CD4-positive, alpha-beta memory T cell (primary cell): Measurements from ENCODE around the gene PKP3. TPM values are rescaled to one million over a fixed set of nuclear protein-coding genes. Genes with fewer than 3 reads are reported as not detected.
"Not testable (repeated sequence)": the region's sequence is repeated elsewhere in the genome, so short reads cannot be mapped to it uniquely, and the experiment has no call there.

ENCODE experiments used
- CTCF ChIA-PET: fragments of 350-600 bp; sonication (Branson Sonifier 250); formaldehyde crosslinking; loops from one replicate; lab custom pipeline; 2021; ENCODE audit warnings: inconsistent platforms; ENCODE audit not compliant: partially characterized antibody; lab: Charles Lee
- POLR2A ChIA-PET: fragments of 350-600 bp; sonication (Branson Sonifier 250); formaldehyde crosslinking; loops from one replicate; lab custom pipeline; 2021; ENCODE audit not compliant: partially characterized antibody; lab: Charles Lee
- DNase-seq, 5 donors: peaks; one replicate each; pipeline versions ENCODE4 v3.0.0 to v3.0.0-alpha.2; 2020 to 2022; ENCODE audit warnings: mixed read lengths in 1 of 5
- H3K27ac ChIP-seq: one replicate; pipeline ENCODE4 v1.7.0; 2013; ENCODE audit warnings: low read depth, low read length
- H3K27me3 ChIP-seq: 2 replicates; pipeline ENCODE4 v1.7.0; 2013; ENCODE audit warnings: mild to moderate bottlenecking, low read length, moderate library complexity; ENCODE audit not compliant: insufficient read depth
- H3K36me3 ChIP-seq: 2 replicates; pipeline ENCODE4 v1.7.0; 2013; ENCODE audit warnings: mild to moderate bottlenecking, low read length, moderate library complexity; ENCODE audit not compliant: insufficient read depth
- H3K4me1 ChIP-seq: 2 replicates; pipeline ENCODE4 v1.7.0; 2013; ENCODE audit warnings: mild to moderate bottlenecking, low read length, moderate library complexity; ENCODE audit not compliant: insufficient read depth
- H3K4me3 ChIP-seq, 2 donors: one replicate each; pipeline ENCODE4 v1.7.0; 2013; ENCODE audit warnings: low read length in 2 of 2, mild to moderate bottlenecking in 1 of 2
- H3K9me3 ChIP-seq, 2 donors: one replicate each; pipeline ENCODE4 v1.7.0; 2013; ENCODE audit warnings: low read length in 2 of 2, control low read depth in 1 of 2; ENCODE audit not compliant: control insufficient read depth in 1 of 2
- H3K27ac Mint-ChIP-seq, 7 donors: one replicate each; pipeline ENCODE4 v1.8.0; 2020 to 2021; ENCODE audit warnings: mixed read lengths in 7 of 7, mild to moderate bottlenecking in 6 of 7, inconsistent platforms in 3 of 7, moderate library complexity in 3 of 7
- H3K27me3 Mint-ChIP-seq, 2 donors: one replicate each; pipeline ENCODE4 v1.8.0; 2020 to 2021; ENCODE audit warnings: mixed read lengths in 2 of 2
- H3K36me3 Mint-ChIP-seq, 2 donors: one replicate each; pipeline ENCODE4 v1.8.0; 2020 to 2021; ENCODE audit warnings: mixed read lengths in 2 of 2, inconsistent platforms in 1 of 2, mild to moderate bottlenecking in 1 of 2
- H3K4me1 Mint-ChIP-seq, 4 donors: one replicate each; pipeline ENCODE4 v1.8.0; 2020 to 2021; ENCODE audit warnings: mixed read lengths in 4 of 4, mild to moderate bottlenecking in 1 of 4
- H3K4me3 Mint-ChIP-seq, 8 donors: one replicate each; pipeline ENCODE4 v1.8.0; 2020 to 2021; ENCODE audit warnings: mixed read lengths in 8 of 8, mild to moderate bottlenecking in 7 of 8, moderate library complexity in 6 of 8, inconsistent platforms in 3 of 8
- H3K9me3 Mint-ChIP-seq, 8 donors: one replicate each; pipeline ENCODE4 v1.8.0; 2020 to 2021; ENCODE audit warnings: mixed read lengths in 8 of 8, mild to moderate bottlenecking in 5 of 8, inconsistent platforms in 3 of 8, moderate library complexity in 1 of 8
- intact Hi-C: fragments of 100-400 bp; cut with micrococcal nuclease; formaldehyde crosslinking; loops from one replicate; pipeline ENCODE4 v1.15.1; 2023
- polyA plus RNA-seq, 2 donors: library from polyadenylated mRNA; unstranded; fragments of 300-500 nt; fragmentation: Illumina TruSeq; gene quantifications; one replicate each; pipeline ENCODE4 v1.2.3, GENCODE V29; 2021
- total RNA-seq, 2 experiments: library from RNA; stranded (reverse); gene quantifications; one replicate each; pipeline ENCODE4 v1.2.3, GENCODE V29; 2021

The PKP3 gene
- total and polyA plus RNA-seq, 4 experiments from 2014 or later: 0.14 TPM; not detected in 3

DNA sequence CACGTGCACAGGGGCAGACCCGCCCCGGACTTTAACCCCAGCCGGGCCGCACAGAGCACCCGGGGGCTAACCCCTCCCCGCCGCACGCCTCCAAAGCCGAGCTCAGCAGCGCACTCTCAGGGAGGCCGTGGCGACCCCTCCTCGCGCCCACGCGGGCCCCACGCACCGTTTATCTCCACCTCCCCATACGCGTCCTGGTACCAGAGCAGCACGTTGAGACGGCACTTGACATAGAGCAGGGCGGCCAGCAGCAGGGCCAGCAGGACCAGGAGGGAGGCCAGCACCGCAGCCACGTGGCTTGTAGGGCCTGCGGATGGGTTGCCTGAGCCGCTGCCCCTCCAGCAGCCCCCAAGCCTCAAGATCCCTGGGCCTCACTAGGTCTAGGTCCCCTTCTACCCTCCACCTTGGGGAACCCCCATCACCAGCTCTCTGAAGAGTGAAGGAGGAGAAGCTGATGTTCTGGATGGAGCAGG, 13.7 kb downstream of the PKP3 start:
- H3K27me3 Mint-ChIP-seq: no peaks in the 10 kb centered on the region
- no peaks in the 10 kb centered on the region for H3K9me3 Mint-ChIP-seq
- peaks cover 0 to 2% of the 10 kb centered on the region in 2 donors for H3K36me3 Mint-ChIP-seq
- Histone ChIP-seq H3K36me3 (peaks cover 11% of the 10 kb centered on the region), H3K9me3 (no peaks in the 10 kb centered on the region), H3K4me3 (peak overlapping the region in 1 of 2 donors; percentile 28), H3K4me1 (peaks cover 23% of the 10 kb centered on the region), H3K27me3 (no peaks in the 10 kb centered on the region), H3K27ac (peak overlapping the region; percentile 59)
- DNase-seq: peak in 1 of 5 donors; percentile 65
- ChIA-PET CTCF (interaction anchor here (1.2 to 5.4 kb wide), 5 partner anchors 8 to 157 kb away, joined by 3 to 81 read pairs (median 10); partner anchors contain the start of genes PTDSS2 and SIGIRR), POLR2A (interaction anchor here (0.7 to 16.3 kb wide), 18 partner anchors 9 to 288 kb away, joined by 3 to 539 read pairs (median 11); partner anchors contain the start of genes ANO9, BET1L, IFITM1 and IFITM5)
- peak overlapping the region in 3 of 8 donors; percentile 30 to 62 (median 41) for H3K4me3 Mint-ChIP-seq
- intact Hi-C loops: loop anchor here (1.0 to 2.0 kb wide), 5 partner anchors 8 to 201 kb away; partner anchors contain the start of genes BET1L, IFITM1, RIC8A and RNH1
- H3K4me1 Mint-ChIP-seq: peaks cover 0 to 20% (median 9%) of the 10 kb centered on the region in 4 donors
- peak overlapping the region; percentile 22 to 92 (median 75) for H3K27ac Mint-ChIP-seq

DNA sequence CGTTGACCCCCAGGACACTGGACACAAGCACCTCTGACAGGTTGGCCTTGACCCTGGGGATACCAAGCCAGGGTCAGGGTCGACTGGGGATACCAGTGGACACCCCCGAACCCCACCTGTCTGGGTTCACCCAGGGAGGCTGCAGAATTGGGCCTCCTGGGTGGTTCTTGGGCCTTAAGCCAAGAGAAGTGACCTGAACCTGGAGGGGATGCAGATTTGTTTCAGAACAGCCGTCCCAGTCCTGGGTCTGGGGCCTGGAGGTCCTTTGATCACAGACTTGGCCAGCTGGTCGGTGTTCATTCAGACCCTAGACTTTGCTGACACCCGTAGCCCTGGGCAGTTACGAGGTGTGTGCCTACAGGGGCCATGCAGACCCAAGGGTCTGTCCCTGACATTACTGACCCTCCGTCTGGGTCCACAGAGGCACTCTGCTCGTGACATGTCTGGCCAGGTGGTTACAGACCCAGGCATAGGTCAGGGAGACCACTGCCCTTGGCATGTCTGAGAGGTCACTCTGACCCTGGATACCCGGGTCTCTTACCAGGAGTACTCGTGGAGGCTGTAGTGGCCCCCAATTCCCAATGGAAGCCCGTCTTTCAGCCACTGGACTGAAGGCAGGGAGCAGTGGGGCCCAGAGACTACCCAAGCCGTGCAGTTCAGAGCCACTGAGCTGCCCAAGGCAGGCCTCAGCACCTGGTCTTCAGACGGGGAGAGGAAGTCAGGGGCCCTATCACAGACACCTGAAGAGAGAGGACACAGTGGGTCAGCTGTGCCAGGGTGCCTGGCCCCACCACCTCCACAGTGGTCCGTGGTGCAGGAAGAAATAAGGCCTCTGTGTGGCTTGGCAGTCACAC, 14.4 kb downstream of the PKP3 start:
- POLR2A ChIA-PET: interaction anchor here (0.7 to 16.3 kb wide), 9 partner anchors 8 to 201 kb away, joined by 3 to 539 read pairs (median 16); partner anchors contain the start of genes ANO9, BET1L, IFITM1 and PTDSS2
- H3K27me3 ChIP-seq: no peaks in the 10 kb centered on the region
- no peaks in the 10 kb centered on the region for H3K9me3 ChIP-seq
- Mint-ChIP-seq H3K4me3 (no peak overlapping the region), H3K36me3 (peaks cover 0 to 2% of the 10 kb centered on the region in 2 donors), H3K9me3 (no peaks in the 10 kb centered on the region), H3K27me3 (no peaks in the 10 kb centered on the region), H3K27ac (peak overlapping the region in 6 of 7 donors; percentile 22 to 92 (median 69)), H3K4me1 (peaks cover 2 to 27% (median 12%) of the 10 kb centered on the region in 4 donors)
- no peak overlapping the region for H3K4me3 ChIP-seq
- H3K36me3 ChIP-seq: peaks cover 11% of the 10 kb centered on the region
- peak in 1 of 5 donors; percentile 33 for DNase-seq
- H3K27ac ChIP-seq: peak overlapping the region; percentile 59
- H3K4me1 ChIP-seq: peaks cover 30% of the 10 kb centered on the region
- CTCF ChIA-PET: interaction anchor here (1.9 to 5.4 kb wide), 3 partner anchors 8 to 158 kb away, joined by 7 to 81 read pairs (median 14); partner anchors contain the start of genes PTDSS2 and SIGIRR
- intact Hi-C loops: no loop called here

DNA sequence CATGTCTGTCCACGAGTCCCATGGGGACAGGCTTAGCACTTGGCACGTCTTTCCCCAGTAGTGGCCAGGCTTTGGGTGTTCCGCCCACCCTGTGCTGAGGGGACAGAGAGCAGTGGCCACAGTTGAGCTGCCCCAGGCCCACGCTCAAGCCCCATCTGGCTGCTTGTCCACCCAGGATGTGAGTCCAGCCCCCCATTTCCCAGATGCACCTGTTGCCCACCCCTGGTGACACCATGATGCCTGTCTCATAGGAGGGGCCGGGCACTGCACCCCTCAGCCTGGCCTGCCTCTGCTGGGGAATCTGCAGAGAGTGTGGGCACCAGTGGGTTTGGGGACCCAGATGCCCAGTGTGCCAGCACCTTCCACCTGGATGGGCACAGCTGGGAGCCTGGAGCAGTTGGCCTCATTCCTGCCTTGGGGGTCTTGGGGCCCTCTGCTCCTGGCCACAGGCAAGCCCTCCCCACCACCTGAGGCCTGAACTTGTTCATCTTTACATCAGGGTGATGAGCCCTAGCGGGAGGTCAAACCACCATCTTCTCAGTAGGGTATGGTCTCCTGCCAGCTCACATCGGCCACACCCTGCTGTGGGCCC, 15.1 kb downstream of the PKP3 start:
- peaks cover 2 to 29% (median 14%) of the 10 kb centered on the region in 4 donors for H3K4me1 Mint-ChIP-seq
- Histone ChIP-seq H3K36me3 (peaks cover 11% of the 10 kb centered on the region), H3K9me3 (no peaks in the 10 kb centered on the region), H3K4me3 (no peak overlapping the region), H3K4me1 (peaks cover 36% of the 10 kb centered on the region), H3K27me3 (no peaks in the 10 kb centered on the region), H3K27ac (no peak overlapping the region)
- H3K9me3 Mint-ChIP-seq: no peaks in the 10 kb centered on the region
- peaks cover 0 to 2% of the 10 kb centered on the region in 2 donors for H3K36me3 Mint-ChIP-seq
- H3K27me3 Mint-ChIP-seq: no peaks in the 10 kb centered on the region
- DNase-seq: peak in 1 of 5 donors; percentile 21
- no peak overlapping the region for H3K4me3 Mint-ChIP-seq
- ChIA-PET POLR2A (interaction anchor here (6.1 to 16.3 kb wide), 2 partner anchors 7 to 39 kb away, joined by 184 to 539 read pairs; partner anchors contain the start of genes ANO9, PTDSS2 and SIGIRR), CTCF (interaction anchor here (9.3 kb wide), 1 partner anchor 42 kb away, joined by 103 read pairs; the partner anchor contains the start of gene PTDSS2)
- peak overlapping the region in 3 of 7 donors; percentile 25 to 77 (median 57) for H3K27ac Mint-ChIP-seq
- intact Hi-C loops: no loop called here

DNA sequence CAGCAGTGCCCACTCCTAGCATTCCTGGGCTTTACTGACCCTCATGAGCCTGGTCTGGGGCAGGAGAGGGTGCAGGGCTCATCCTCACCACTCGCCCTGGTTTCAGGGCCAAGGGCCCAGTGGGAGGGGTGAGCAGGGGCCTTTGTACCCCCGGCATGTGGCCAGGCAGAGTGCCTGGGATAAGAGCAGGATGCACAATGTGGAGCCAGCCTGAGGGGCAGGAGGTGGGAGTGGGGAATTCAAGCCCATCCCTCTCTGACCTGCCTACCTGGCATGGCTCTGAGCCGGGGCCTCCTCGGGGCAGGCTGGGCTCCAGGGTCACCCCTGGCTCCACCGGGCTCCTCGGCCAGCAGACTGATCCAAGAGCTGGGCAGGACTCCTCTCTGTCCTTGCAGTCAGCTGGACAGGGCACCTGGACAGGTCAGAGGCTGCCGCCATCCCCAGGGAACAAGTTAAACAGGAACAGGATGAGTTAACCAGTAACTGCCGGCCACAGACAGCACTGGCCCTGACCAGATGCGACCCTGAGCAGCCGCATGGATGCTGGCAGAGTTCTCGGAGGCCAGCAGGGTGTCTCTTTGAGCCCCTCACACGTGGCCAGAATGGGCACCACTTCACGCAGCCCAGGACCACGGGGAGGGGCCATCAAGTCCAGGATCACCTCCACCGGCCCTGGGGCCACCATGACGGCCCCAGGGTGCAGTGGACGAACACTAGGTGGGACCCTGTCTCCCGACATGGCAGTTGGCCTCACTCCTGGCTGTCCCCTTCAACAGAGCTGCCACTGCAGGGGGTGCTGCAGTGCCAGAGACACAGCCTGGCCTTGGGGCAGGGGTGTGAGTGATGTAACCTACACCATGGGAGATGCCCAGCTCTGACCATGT, 15.8 kb downstream of the PKP3 start:
- no peaks in the 10 kb centered on the region for H3K9me3 Mint-ChIP-seq

DNA sequence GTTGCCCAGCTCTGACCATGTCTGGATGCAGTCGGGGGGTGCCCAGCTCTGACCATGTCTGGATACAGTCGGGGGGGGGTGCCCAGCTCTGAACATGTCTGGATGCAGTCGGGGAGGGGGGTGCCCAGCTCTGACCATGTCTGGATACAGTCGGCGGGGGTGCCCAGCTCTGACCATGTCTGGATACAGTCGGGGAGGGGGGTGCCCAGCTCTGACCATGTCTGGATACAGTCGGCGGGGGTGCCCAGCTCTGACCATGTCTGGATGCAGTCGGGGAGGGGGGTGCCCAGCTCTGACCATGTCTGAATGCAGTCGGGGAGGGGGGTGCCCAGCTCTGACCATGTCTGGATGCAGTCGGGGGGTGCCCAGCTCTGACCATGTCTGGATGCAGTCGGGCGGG, 16.7 kb downstream of the PKP3 start:
- H3K27ac ChIP-seq, H3K27me3 ChIP-seq, H3K9me3 Mint-ChIP-seq, H3K9me3 ChIP-seq, H3K27ac Mint-ChIP-seq, H3K4me3 Mint-ChIP-seq, H3K36me3 Mint-ChIP-seq, H3K27me3 Mint-ChIP-seq, H3K4me3 ChIP-seq, intact Hi-C loops: not testable (repeated sequence)
- Histone ChIP-seq H3K4me1 (peaks cover 42% of the 10 kb centered on the region), H3K36me3 (peaks cover 11% of the 10 kb centered on the region)
- ChIA-PET CTCF (interaction anchor here (1.1 to 9.3 kb wide), 2 partner anchors 35 to 40 kb away, joined by 3 to 103 read pairs; partner anchors contain the start of gene PTDSS2), POLR2A (interaction anchor here (1.5 to 16.3 kb wide), 2 partner anchors 38 to 204 kb away, joined by 3 to 539 read pairs; partner anchors contain the start of genes ANO9, BET1L and PTDSS2)
- peak in 1 of 5 donors; percentile 19 for DNase-seq
- peaks cover 4 to 40% (median 23%) of the 10 kb centered on the region in 4 donors for H3K4me1 Mint-ChIP-seq

More for the DNA sequence above, 15.8 kb downstream of the PKP3 start:
- peak in 1 of 5 donors; percentile 41 for DNase-seq
- no peaks in the 10 kb centered on the region for H3K27me3 Mint-ChIP-seq
- Histone ChIP-seq H3K9me3 (no peaks in the 10 kb centered on the region), H3K4me3 (no peak overlapping the region), H3K36me3 (peaks cover 11% of the 10 kb centered on the region), H3K27me3 (no peaks in the 10 kb centered on the region), H3K27ac (no peak overlapping the region), H3K4me1 (peaks cover 36% of the 10 kb centered on the region)
- peaks cover 0 to 8% of the 10 kb centered on the region in 2 donors for H3K36me3 Mint-ChIP-seq
- H3K27ac Mint-ChIP-seq: peak overlapping the region in 2 of 7 donors; percentile 22 to 29
- H3K4me3 Mint-ChIP-seq: peak overlapping the region in 2 of 8 donors; percentile 21 to 46
- peaks cover 4 to 36% (median 20%) of the 10 kb centered on the region in 4 donors for H3K4me1 Mint-ChIP-seq
- ChIA-PET CTCF (interaction anchor here (9.3 kb wide), 1 partner anchor 41 kb away, joined by 103 read pairs; the partner anchor contains the start of gene PTDSS2), POLR2A (interaction anchor here (16.3 kb wide), 1 partner anchor 39 kb away, joined by 539 read pairs; the partner anchor contains the start of genes ANO9 and PTDSS2)
- intact Hi-C loops: no loop called here

DNA sequence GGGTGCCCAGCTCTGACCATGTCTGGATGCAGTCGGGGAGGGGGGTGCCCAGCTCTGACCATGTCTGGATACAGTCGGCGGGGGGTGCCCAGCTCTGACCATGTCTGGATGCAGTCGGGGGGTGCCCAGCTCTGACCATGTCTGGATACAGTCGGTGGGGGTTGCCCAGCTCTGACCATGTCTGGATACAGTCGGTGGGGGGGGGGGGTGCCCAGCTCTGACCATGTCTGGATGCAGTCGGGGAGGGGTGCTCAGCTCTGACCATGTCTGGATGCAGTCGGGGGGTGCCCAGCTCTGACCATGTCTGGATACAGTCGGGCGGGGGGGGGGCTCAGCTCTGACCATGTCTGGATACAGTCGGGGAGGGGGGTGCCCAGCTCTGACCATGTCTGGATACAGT, 17.5 kb downstream of the PKP3 start:
- H3K36me3 Mint-ChIP-seq, H3K9me3 ChIP-seq, H3K27me3 ChIP-seq, H3K27ac ChIP-seq, H3K27ac Mint-ChIP-seq, DNase-seq, H3K27me3 Mint-ChIP-seq, intact Hi-C loops, H3K4me3 Mint-ChIP-seq, H3K4me3 ChIP-seq, H3K9me3 Mint-ChIP-seq: not testable (repeated sequence)
- H3K36me3 ChIP-seq: peaks cover 11% of the 10 kb centered on the region
- ChIA-PET CTCF (interaction anchor here (1.1 to 9.3 kb wide), 2 partner anchors 34 to 39 kb away, joined by 3 to 103 read pairs; partner anchors contain the start of gene PTDSS2), POLR2A (interaction anchor here (0.6 to 16.3 kb wide), 4 partner anchors 37 to 205 kb away, joined by 3 to 539 read pairs (median 5); partner anchors contain the start of genes ANO9, BET1L and PTDSS2)
- peaks cover 39% of the 10 kb centered on the region for H3K4me1 ChIP-seq
- H3K4me1 Mint-ChIP-seq: peaks cover 4 to 42% (median 27%) of the 10 kb centered on the region in 4 donors
